HepG2 (cell line): ENCODE results near the gene MPP3. TPM values are rescaled to one million over a fixed set of nuclear protein-coding genes. Genes with fewer than 3 reads are reported as not detected.

Experiments used
- ATAC-seq: fragments of 200-7000 bp; cut with Tn5 transposase; 3 replicates; pipeline ENCODE4 v1.9.1; 2020; ENCODE audit warnings: mild to moderate bottlenecking, moderate library complexity
- BruUV-seq: library from RNA; stranded (reverse); fragments of 400-500 nt; replicated peaks from 2 replicates; lab custom pipeline; 2021; lab: Mats Ljungman, UMichigan
- CTCF ChIA-PET: fragments of 300-600 bp; formaldehyde crosslinking; extraction: SDS; loops from one replicate; lab custom pipeline; 2021; ENCODE audit warnings: low total read pairs, inconsistent platforms, low intra/inter-chr PET ratio; lab: Yijun Ruan, JAX
- POLR2A ChIA-PET: fragments of 350-600 bp; sonication (Branson Sonifier 250); formaldehyde crosslinking; loops from one replicate; lab custom pipeline; 2020; ENCODE audit warnings: antibody characterized with exemption, inconsistent platforms; lab: Yijun Ruan, JAX
- DNase-seq: peaks from one replicate; pipeline ENCODE4 v3.0.0-alpha.2; 2015; ENCODE audit warnings: low spot score
- FAIRE-seq: peaks from 3 replicates; lab custom pipeline; 2011; peaks lifted over from hg19 to GRCh38; lab: Jason Lieb, UNC
- H2AFZ ChIP-seq: one replicate; pipeline ENCODE4 v1.6.1; 2011; ENCODE audit warnings: low read length, inconsistent platforms
- H3K27ac ChIP-seq: fragments of 300-600 bp; 3 replicates; pipeline ENCODE4 v1.8.0; 2011; ENCODE audit warnings: mixed run types, mild to moderate bottlenecking, mixed read lengths, low read length, inconsistent platforms; ENCODE audit not compliant: insufficient read depth; ENCODE audit errors: extremely low read length
- H3K27me3 ChIP-seq, 2 experiments: fragments of 200-600 bp in 1 of 2; 2 replicates in 1 of 2; 3 replicates in 1 of 2; pipeline versions ENCODE4 v1.6.0 to v1.8.0; 2011; ENCODE audit warnings: low read length in 2 of 2, mild to moderate bottlenecking in 2 of 2, moderate library complexity in 2 of 2, inconsistent platforms in 1 of 2; ENCODE audit not compliant: insufficient read depth in 2 of 2, control insufficient read depth in 1 of 2
- H3K36me3 ChIP-seq, 2 experiments: fragments of 200-600 bp in 1 of 2; replicated peaks in 1 of 2; 2 replicates in 1 of 2; 3 replicates in 1 of 2; pipeline versions ENCODE4 v1.5.1 to v1.8.0; 2011; ENCODE audit warnings: low read length in 2 of 2, inconsistent platforms in 1 of 2; ENCODE audit not compliant: insufficient read depth in 2 of 2, control insufficient read depth in 1 of 2
- H3K4me1 ChIP-seq: 2 replicates; pipeline ENCODE4 v1.5.1; 2012; ENCODE audit warnings: low read length, inconsistent platforms; ENCODE audit not compliant: insufficient read depth
- H3K4me2 ChIP-seq: 2 replicates; pipeline ENCODE4 v1.6.0; 2011; ENCODE audit warnings: low read depth, low read length, inconsistent platforms
- H3K4me3 ChIP-seq, 3 experiments: fragments of 200-600 bp in 1 of 3; sonication (generic), shearing (Covaris generic) in 1 of 3; replicated peaks in 1 of 3; 2 replicates each; pipeline ENCODE4 v1.5.1; 2011 to 2016; ENCODE audit warnings: low read length in 3 of 3, inconsistent platforms in 2 of 3, low read depth in 2 of 3, mild to moderate bottlenecking in 2 of 3, control low read depth in 1 of 3, mixed read lengths in 1 of 3; ENCODE audit not compliant: insufficient read depth in 1 of 3
- H3K79me2 ChIP-seq: one replicate; pipeline ENCODE4 v1.6.1; 2011; ENCODE audit warnings: low read length, inconsistent platforms; ENCODE audit not compliant: insufficient read depth
- H3K9ac ChIP-seq: 2 replicates; pipeline ENCODE4 v1.6.0; 2011; ENCODE audit warnings: mild to moderate bottlenecking, low read depth, low read length, inconsistent platforms; ENCODE audit not compliant: insufficient read depth
- H3K9me3 ChIP-seq: 2 replicates; pipeline ENCODE4 v1.5.1; 2012; ENCODE audit warnings: mild to moderate bottlenecking, low read length
- H4K20me1 ChIP-seq: 2 replicates; pipeline ENCODE4 v1.6.0; 2011; ENCODE audit warnings: inconsistent platforms, mild to moderate bottlenecking, low read length, moderate library complexity; ENCODE audit not compliant: insufficient read depth
- AGO2 ChIP-seq: fragments of 200-400 bp; formaldehyde crosslinking; optimal IDR thresholded peaks from 2 replicates; pipeline ENCODE3; 2017; ENCODE audit warnings: mild to moderate bottlenecking, low read depth, low read length, moderate library complexity
- ARHGAP35 ChIP-seq: sonication (generic); formaldehyde crosslinking; IDR thresholded peaks from 2 replicates; pipeline ENCODE4 v1.9.0; 2022; ENCODE audit warnings: mild to moderate bottlenecking, inconsistent platforms, moderate library complexity, missing genetic modification reagents, borderline replicate concordance
- ATRX ChIP-seq: sonication (generic); formaldehyde crosslinking; IDR thresholded peaks from 2 replicates; pipeline ENCODE4 v1.4.0; 2020; ENCODE audit warnings: missing genetic modification reagents, borderline replicate concordance
- BRD4 ChIP-seq: sonication (generic); formaldehyde crosslinking; IDR thresholded peaks from 2 replicates; pipeline ENCODE4 v1.4.0; 2020; ENCODE audit warnings: missing genetic modification reagents
- CREB3 ChIP-seq: sonication (generic); formaldehyde crosslinking; IDR thresholded peaks from 2 replicates; pipeline ENCODE4 v1.5.0; 2020; ENCODE audit warnings: missing genetic modification reagents
- PHF8 ChIP-seq: sonication (generic); formaldehyde crosslinking; IDR thresholded peaks from 2 replicates; pipeline ENCODE4 v1.5.0; 2020; ENCODE audit warnings: missing genetic modification reagents
- TRAFD1 ChIP-seq: sonication (generic); formaldehyde crosslinking; IDR thresholded peaks from 2 replicates; pipeline ENCODE4 v1.5.1; 2020; ENCODE audit warnings: missing genetic modification reagents, mild to moderate bottlenecking, borderline replicate concordance
- UBTF ChIP-seq: sonication (generic); formaldehyde crosslinking; IDR thresholded peaks from 2 replicates; pipeline ENCODE4 v1.4.0; 2020; ENCODE audit warnings: mild to moderate bottlenecking, missing genetic modification reagents
- ZBTB38 ChIP-seq: sonication (generic); formaldehyde crosslinking; IDR thresholded peaks from 2 replicates; pipeline ENCODE4 v1.5.1; 2020; ENCODE audit warnings: mild to moderate bottlenecking, missing genetic modification reagents
- ZBTB39 ChIP-seq: sonication (generic); formaldehyde crosslinking; IDR thresholded peaks from 2 replicates; pipeline ENCODE4 v1.5.0; 2020; ENCODE audit warnings: missing genetic modification reagents
- ZFP1 ChIP-seq: IDR thresholded peaks from 2 replicates; pipeline ENCODE4 v1.6.1; 2016
- ZNF160 ChIP-seq: sonication (generic); formaldehyde crosslinking; IDR thresholded peaks from 2 replicates; pipeline ENCODE4 v1.8.0; 2022; ENCODE audit warnings: mild to moderate bottlenecking, inconsistent platforms, missing genetic modification reagents
- ZNF251 ChIP-seq: sonication (generic); formaldehyde crosslinking; IDR thresholded peaks from 2 replicates; pipeline ENCODE4 v1.9.0; 2021; ENCODE audit warnings: mild to moderate bottlenecking, missing genetic modification reagents
- ZNF335 ChIP-seq: sonication (generic); formaldehyde crosslinking; IDR thresholded peaks from 2 replicates; pipeline ENCODE4 v1.4.0; 2020; ENCODE audit warnings: missing genetic modification reagents
- ZNF510 ChIP-seq: sonication (generic); formaldehyde crosslinking; IDR thresholded peaks from 2 replicates; pipeline ENCODE4 v1.4.0; 2020; ENCODE audit warnings: low read depth, mild to moderate bottlenecking, missing genetic modification reagents
- ZNF776 ChIP-seq: sonication (generic); formaldehyde crosslinking; IDR thresholded peaks from 2 replicates; pipeline ENCODE4 v1.4.0; 2020; ENCODE audit warnings: mild to moderate bottlenecking, missing genetic modification reagents
- ZNF891 ChIP-seq: sonication (generic); formaldehyde crosslinking; IDR thresholded peaks from 2 replicates; pipeline ENCODE4 v1.5.0; 2020; ENCODE audit warnings: mild to moderate bottlenecking, missing genetic modification reagents
- ZSCAN22 ChIP-seq: sonication (generic); formaldehyde crosslinking; IDR thresholded peaks from 2 replicates; pipeline ENCODE4 v1.4.0; 2020; ENCODE audit warnings: mild to moderate bottlenecking, missing genetic modification reagents
- ZZZ3 ChIP-seq: sonication (generic); formaldehyde crosslinking; IDR thresholded peaks from 2 replicates; pipeline ENCODE4 v1.4.0; 2020; ENCODE audit warnings: missing genetic modification reagents, mild to moderate bottlenecking, borderline replicate concordance
- WGBS: methylation state at CpG from one replicate; pipeline ENCODE4 v1.1.6; 2017; ENCODE audit warnings: low lambda C conversion rate; 5-methylcytosine and 5-hydroxymethylcytosine counted together
- in situ Hi-C: cut with HindIII; loops from 2 replicates; pipeline ENCODE4 v1.10.0; 2017; ENCODE audit warnings: low pct_unique_long_range_greater_than_20kb; ENCODE audit not compliant: extremely low pct_ligation_motif_present
- intact Hi-C: fragments of 100-400 bp; cut with micrococcal nuclease; formaldehyde crosslinking; loops from one replicate; pipeline ENCODE4 v1.10.0; 2022; ENCODE audit not compliant: unreplicated experiment
- polyA plus RNA-seq, 8 experiments: library from polyadenylated mRNA; depleted of rRNA in 3 of 8; stranded (reverse) in 7 of 8; unstranded in 1 of 8; fragments of >200 nt; fragmentation: Illumina TruSeq in 4 of 8; extraction: Trizol in 4 of 8; gene quantifications; 2 replicates each; pipeline versions ENCODE4 v1.2.1 to v1.2.3, GENCODE V29; 2011 to 2016; ENCODE audit warnings: low read depth in 4 of 8, missing spikeins in 1 of 8, mixed read lengths in 1 of 8; ENCODE audit not compliant: insufficient read depth in 1 of 8
- total RNA-seq, 5 experiments: library from RNA; depleted of rRNA; stranded (reverse); fragments of >200 nt; fragmentation: Illumina TruSeq; extraction: Trizol; gene quantifications; 2 replicates each; pipeline ENCODE4 v1.2.3, GENCODE V29; 2016; ENCODE audit warnings: low read depth in 1 of 5

The MPP3 gene
- total and polyA plus RNA-seq, 2 of the 13 experiments (the other 11 are each of a cell fraction or from before 2014, with no cell fraction given), result 0.91 to 1.8 TPM

- Histone ChIP-seq H3K4me1 (peaks cover 12% of the 10 kb centered on the region), H3K9ac (no peak within 1 kb of the TSS), H3K27me3 (peaks cover 9 to 49% of the 10 kb centered on the region in 2 experiments; a peak in 4 of 5 replicates), H3K79me2 (no peaks in the 10 kb centered on the region), H3K4me3 (no peak within 1 kb of the TSS), H2AFZ (no peak within 1 kb of the TSS), H3K27ac (no peak within 1 kb of the TSS), H4K20me1 (no peaks in the 10 kb centered on the region), H3K4me2 (no peak within 1 kb of the TSS), H3K36me3 (no peaks in the 10 kb centered on the region), H3K9me3 (no peaks in the 10 kb centered on the region)
- intact Hi-C loops, result no loop called here
- CTCF ChIA-PET, result interaction anchor here (2.3 to 6.1 kb wide), 2 partner anchors 64 to 181 kb away, joined by 55 to 373 read pairs; no protein-coding TSS in a partner anchor
- DNase-seq (no peak), FAIRE-seq (no peak), ATAC-seq (no peak)
- TF ChIP-seq ZSCAN22 (CRISPR knock-in tag) (no peak), ZNF510 (CRISPR knock-in tag) (no peak), UBTF (CRISPR knock-in tag) (no peak), ZNF776 (CRISPR knock-in tag) (no peak), ZZZ3 (CRISPR knock-in tag) (no peak), ZNF891 (CRISPR knock-in tag) (no peak), ARHGAP35 (CRISPR knock-in tag) (no peak), ZBTB39 (CRISPR knock-in tag) (no peak), ZNF251 (CRISPR knock-in tag) (no peak), AGO2 (no peak), BRD4 (CRISPR knock-in tag) (no peak), ATRX (CRISPR knock-in tag) (no peak), PHF8 (CRISPR knock-in tag) (no peak), ZBTB38 (CRISPR knock-in tag) (no peak), ZNF335 (CRISPR knock-in tag) (no peak), CREB3 (CRISPR knock-in tag) (no peak), ZFP1 (no peak), TRAFD1 (CRISPR knock-in tag) (no peak), ZNF160 (CRISPR knock-in tag) (no peak)
- POLR2A ChIA-PET, result no interaction called here
- WGBS, result 34% methylated on average over 19 of the region's 24 CpGs
- BruUV-seq, result no TSS peak
- in situ Hi-C loops, result loop anchor here (5.0 kb wide), 1 partner anchor 181 kb away; no protein-coding TSS in a partner anchor
Observed at GRCh38 chr17:43758497-43759174, 74.3 kb downstream of the MPP3 start, which contains the start of gene SOST. SOST (minus strand) TSS chr17:43758791; CDS start chr17:43758741, 50 bp downstream.
